K562 (cell line): Measurements from ENCODE around the gene CLK3. TPM values are rescaled to one million over a fixed set of nuclear protein-coding genes. Genes with fewer than 3 reads are reported as not detected.

Source experiments
- ATAC-seq: fragments of 200-7000 bp; cut with Tn5 transposase; 3 replicates; pipeline ENCODE4 v1.9.1; 2020; ENCODE audit warnings: moderate library complexity
- BruUV-seq: library from RNA; stranded (reverse); fragments of 400-500 nt; replicated peaks from 2 replicates; lab custom pipeline; 2021; lab: Mats Ljungman, UMichigan
- CTCF ChIA-PET: fragments of 300-600 bp; formaldehyde crosslinking; extraction: SDS; loops from one replicate; lab custom pipeline; 2021; ENCODE audit warnings: low intra/inter-chr PET ratio; lab: Yijun Ruan, JAX
- POLR2A ChIA-PET: fragments of 300-600, 350-650 bp; sonication (Branson Sonifier 250); formaldehyde crosslinking; extraction: SDS; loops from one replicate; lab custom pipeline; 2021; ENCODE audit warnings: antibody characterized with exemption, inconsistent platforms; lab: Yijun Ruan, JAX
- DNase-seq, 4 experiments: peaks; one replicate each; pipeline versions ENCODE4 v3.0.0 to v3.0.0-alpha.2; 2011 to 2018; ENCODE audit warnings: low spot score in 3 of 4, mixed read lengths in 3 of 4; ENCODE audit errors: extremely low read depth in 1 of 4
- FAIRE-seq: peaks from 2 replicates; lab custom pipeline; 2011; peaks lifted over from hg19 to GRCh38; lab: Jason Lieb, UNC
- H2AFZ ChIP-seq: 2 replicates; pipeline ENCODE4 v1.6.0; 2011; ENCODE audit warnings: low read depth, low read length, control low read depth, inconsistent platforms
- H3K27ac ChIP-seq: fragments of 200-600 bp; 3 replicates; pipeline ENCODE4 v1.8.0; 2011; ENCODE audit warnings: low read depth, mild to moderate bottlenecking, control low read depth, inconsistent platforms, low read length, moderate library complexity, mixed read lengths; ENCODE audit errors: extremely low read depth
- H3K27me3 ChIP-seq, 2 experiments: fragments of 300-600 bp in 1 of 2; 2 replicates in 1 of 2; 3 replicates in 1 of 2; pipeline versions ENCODE4 v1.6.0 to v1.8.0; 2011; ENCODE audit warnings: inconsistent platforms in 2 of 2, low read length in 2 of 2, mild to moderate bottlenecking in 1 of 2, mixed read lengths in 1 of 2, moderate library complexity in 1 of 2; ENCODE audit not compliant: control insufficient read depth in 2 of 2, insufficient read depth in 2 of 2
- H3K36me3 ChIP-seq: fragments of 300-600 bp; 3 replicates; pipeline ENCODE4 v1.8.0; 2011; ENCODE audit warnings: mild to moderate bottlenecking, low read length, inconsistent platforms; ENCODE audit not compliant: control insufficient read depth, insufficient read depth
- H3K4me1 ChIP-seq, 2 experiments: fragments of 200-600 bp in 1 of 2; replicated peaks in 1 of 2; 2 replicates in 1 of 2; 3 replicates in 1 of 2; pipeline versions ENCODE4 v1.5.1 to v1.8.0; 2011; ENCODE audit warnings: inconsistent platforms in 2 of 2, low read length in 2 of 2, mild to moderate bottlenecking in 1 of 2, mixed read lengths in 1 of 2, moderate library complexity in 1 of 2; ENCODE audit not compliant: control insufficient read depth in 2 of 2, insufficient read depth in 2 of 2
- H3K4me2 ChIP-seq: 2 replicates; pipeline ENCODE4 v1.6.1; 2011; ENCODE audit warnings: low read length, control low read depth, inconsistent platforms, mixed read lengths; ENCODE audit not compliant: insufficient read depth
- H3K4me3 ChIP-seq: fragments of 200-600 bp; sonication (generic), shearing (Covaris generic); 2 replicates; pipeline ENCODE4 v1.5.1; 2016; ENCODE audit warnings: control low read depth, inconsistent platforms
- H3K79me2 ChIP-seq: fragments of 200-600 bp; 3 replicates; pipeline ENCODE4 v1.8.0; 2011; ENCODE audit warnings: low read length, inconsistent platforms; ENCODE audit not compliant: control insufficient read depth, insufficient read depth
- H3K9ac ChIP-seq, 2 experiments: 2 replicates each; pipeline versions ENCODE4 v1.6.0 to v1.6.1; 2011; ENCODE audit warnings: low read depth in 2 of 2, low read length in 2 of 2, control low read depth in 1 of 2, inconsistent platforms in 1 of 2, mild to moderate bottlenecking in 1 of 2, mixed read lengths in 1 of 2; ENCODE audit not compliant: insufficient read depth in 1 of 2
- H3K9me1 ChIP-seq: one replicate; pipeline ENCODE4 v1.6.0; 2011; ENCODE audit warnings: inconsistent platforms, mild to moderate bottlenecking, low read length, moderate library complexity; ENCODE audit not compliant: control insufficient read depth, insufficient read depth
- H3K9me3 ChIP-seq: replicated peaks from 2 replicates; pipeline ENCODE4 v1.5.1; 2011; ENCODE audit warnings: low read depth, low read length, inconsistent platforms; ENCODE audit not compliant: control insufficient read depth, insufficient read depth
- H4K20me1 ChIP-seq: replicated peaks from 2 replicates; pipeline ENCODE4 v1.6.1; 2011; ENCODE audit warnings: low read length, inconsistent platforms, mixed read lengths; ENCODE audit not compliant: control insufficient read depth, insufficient read depth
- HNRNPL ChIP-seq: fragments of 200-400 bp; formaldehyde crosslinking; IDR thresholded peaks from 2 replicates; pipeline ENCODE4 v1.6.1; 2017; ENCODE audit warnings: low read depth, mild to moderate bottlenecking, low read length
- IRF2 ChIP-seq: sonication (generic); formaldehyde crosslinking; IDR thresholded peaks from 2 replicates; pipeline ENCODE4 v1.8.1; 2022; ENCODE audit warnings: mild to moderate bottlenecking, missing genetic modification reagents
- KAT8 ChIP-seq: fragments of 450-650 bp; IDR thresholded peaks from 2 replicates; pipeline ENCODE4 v1.6.1; 2016; ENCODE audit warnings: low read depth, mild to moderate bottlenecking
- LARP7 ChIP-seq: fragments of 450-650 bp; IDR thresholded peaks from 2 replicates; pipeline ENCODE4 v1.6.1; 2016
- MAFK ChIP-seq: IDR thresholded peaks from 2 replicates; pipeline ENCODE4 v1.6.1; 2011; ENCODE audit warnings: low read length, improper control_type of control experiment
- PHTF2 ChIP-seq: fragments of 250-450 bp; sonication (Bioruptor Pico); IDR thresholded peaks from 2 replicates; pipeline ENCODE4 v1.5.0; 2021; ENCODE audit warnings: mild to moderate bottlenecking
- POU5F1 ChIP-seq: fragments of 150-350 bp; IDR thresholded peaks from 2 replicates; pipeline ENCODE4 v1.6.1; 2014; ENCODE audit warnings: borderline replicate concordance, low read length, low read depth, mild to moderate bottlenecking; ENCODE audit not compliant: partially characterized antibody
- PYGO2 ChIP-seq: fragments of 450-650 bp; IDR thresholded peaks from 2 replicates; pipeline ENCODE4 v1.6.1; 2016; ENCODE audit warnings: mild to moderate bottlenecking, missing genetic modification characterization, moderate library complexity, missing compliant biosample characterization
- SIX5 ChIP-seq, 2 experiments: IDR thresholded peaks; 2 replicates each; pipeline ENCODE4 v1.6.1; 2011; ENCODE audit warnings: low read length in 2 of 2, borderline replicate concordance in 1 of 2, low read depth in 1 of 2, mild to moderate bottlenecking in 1 of 2, moderate library complexity in 1 of 2; ENCODE audit not compliant: insufficient read depth in 1 of 2
- TCFL5 ChIP-seq: fragments of 250-450 bp; sonication (Bioruptor Pico); conservative IDR thresholded peaks from 2 replicates; pipeline ENCODE4 v1.6.1; 2021; ENCODE audit warnings: mild to moderate bottlenecking, moderate library complexity, matching md5 sums
- YY1 ChIP-seq, 3 experiments: IDR thresholded peaks; 2 replicates each; pipeline ENCODE4 v1.6.1; 2011; ENCODE audit warnings: low read length in 2 of 3, mild to moderate bottlenecking in 2 of 3, moderate library complexity in 2 of 3, borderline replicate concordance in 1 of 3, control low read depth in 1 of 3, low read depth in 1 of 3; ENCODE audit not compliant: insufficient read depth in 3 of 3, insufficient replicate concordance in 2 of 3, control insufficient read depth in 1 of 3, insufficient read length in 1 of 3; ENCODE audit errors: extremely low read depth in 1 of 3
- ZNF384 ChIP-seq: IDR thresholded peaks from 2 replicates; pipeline ENCODE4 v1.6.1; 2012; ENCODE audit warnings: low read depth, low read length, improper control_type of control experiment
- ZNF589 ChIP-seq: fragments of 200-800 bp; sonication (Bioruptor generic); IDR thresholded peaks from 2 replicates; pipeline ENCODE4 v1.6.1; 2016; ENCODE audit warnings: low read depth, missing genetic modification characterization, missing compliant biosample characterization
- WGBS: fragments of 100-300 bp; shearing (Covaris generic); methylation state at CpG from one replicate; pipeline ENCODE4 v1.1.6; 2016; ENCODE audit warnings: low coverage, mixed read lengths; ENCODE audit not compliant: insufficient coverage; ENCODE audit errors: missing lambda C conversion rate; 5-methylcytosine and 5-hydroxymethylcytosine counted together
- in situ Hi-C: fragments of 300-500 bp; cut with MboI; formaldehyde crosslinking; loops from 4 replicates; pipeline ENCODE4 v1.15.0; 2018; ENCODE audit warnings: inconsistent platforms, mixed read lengths
- intact Hi-C: fragments of 100-400 bp; cut with micrococcal nuclease; formaldehyde crosslinking; loops from 2 replicates; pipeline ENCODE4 v1.14.2; 2022
- polyA plus RNA-seq, 8 experiments: library from polyadenylated mRNA; depleted of rRNA in 4 of 8; stranded (reverse) in 5 of 8; unstranded in 3 of 8; fragments of >200 nt; fragmentation: Nextera tagmentation in 2 of 8; fragmentation: Illumina TruSeq in 1 of 8; extraction: Ambion mirVana in 2 of 8; extraction: Trizol in 1 of 8; gene quantifications; 2 replicates each; pipeline versions ENCODE4 v1.2.1 to v1.2.3, GENCODE V29; 2011 to 2014; ENCODE audit warnings: inconsistent platforms in 1 of 8, missing spikeins in 1 of 8
- total RNA-seq, 7 experiments: library from RNA; depleted of rRNA in 6 of 7; stranded (reverse); fragments of >200 nt in 6 of 7; fragmentation: Illumina TruSeq in 2 of 7; extraction: Trizol in 2 of 7; gene quantifications; 2 replicates each; pipeline versions ENCODE4 v1.2.1 to v1.2.3, GENCODE V29; 2011 to 2021; ENCODE audit warnings: low replicate concordance in 1 of 7
- TF ChIP-seq, protein P1 (sequence below): fragments of 250-450 bp; sonication (Bioruptor Pico); IDR thresholded peaks from 2 replicates; pipeline ENCODE4 v1.4.0; 2020
- TF ChIP-seq, protein P2 (sequence below): sonication (generic); formaldehyde crosslinking; IDR thresholded peaks from 2 replicates; pipeline ENCODE4 v1.8.1; 2023; ENCODE audit warnings: mild to moderate bottlenecking, missing genetic modification reagents
- TF ChIP-seq, protein P3 (sequence below): fragments of 150-350 bp; IDR thresholded peaks from 2 replicates; pipeline ENCODE4 v1.6.1; 2014; ENCODE audit warnings: low read depth, mild to moderate bottlenecking, low read length, borderline replicate concordance

The CLK3 gene
- total and polyA plus RNA-seq, 9 of the 15 experiments (the other 6 are each of a cell fraction or from before 2014, with no cell fraction given), result 1.2 to 95.2 (median 51.7) TPM

DNA sequence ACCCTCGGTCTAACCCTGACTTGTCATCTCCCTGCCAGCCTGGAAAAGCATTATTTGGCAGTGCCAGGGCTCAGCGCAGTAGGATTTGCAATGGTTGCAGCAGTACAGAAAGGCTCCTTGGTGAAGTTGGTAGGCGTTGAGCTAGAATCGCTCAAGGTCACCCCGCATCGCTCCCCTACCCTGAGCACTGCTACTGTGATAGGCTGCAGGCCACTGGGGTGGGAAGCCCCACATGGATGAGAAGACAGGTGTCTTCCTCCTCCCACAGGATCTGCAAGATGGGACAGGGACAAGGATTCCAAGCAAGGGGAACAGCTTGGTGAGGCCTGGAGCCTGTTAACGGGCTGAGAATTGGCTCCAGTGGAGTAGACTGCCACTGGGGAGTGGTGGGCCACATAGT lies 10.7 kb downstream of the CLK3 start:
- FAIRE-seq (no peak), DNase-seq (no peak), ATAC-seq (no peak)
- H3K9ac ChIP-seq, result no peak overlapping the region
- H4K20me1 ChIP-seq, result peaks cover 23% of the 10 kb centered on the region
- TF ChIP-seq HNRNPL (no peak), KAT8 (no peak), ZNF589 (CRISPR knock-in tag) (no peak), PHTF2 (CRISPR knock-in tag) (no peak), IRF2 (CRISPR knock-in tag) (no peak), TCFL5 (CRISPR knock-in tag) (no peak), MAFK (no peak), SIX5 (IDR thresholded peaks at IDR 0.05; ENCODE audit: borderline replicate concordance in 1 of 2, insufficient read depth in 1 of 2, low read depth in 1 of 2, low read length in 2 of 2) (no peak), ZNF384 (no peak), POU5F1 (no peak), PYGO2 (tag) (no peak), LARP7 (no peak), YY1 (IDR thresholded peaks at IDR 0.05; ENCODE audit: borderline replicate concordance in 1 of 3, control insufficient read depth in 1 of 3, extremely low read depth in 1 of 3, insufficient read depth in 3 of 3, insufficient read length in 1 of 3, insufficient replicate concordance in 2 of 3, low read depth in 1 of 3, low read length in 2 of 3) (no peak)
- TF ChIP-seq, protein P1, sequence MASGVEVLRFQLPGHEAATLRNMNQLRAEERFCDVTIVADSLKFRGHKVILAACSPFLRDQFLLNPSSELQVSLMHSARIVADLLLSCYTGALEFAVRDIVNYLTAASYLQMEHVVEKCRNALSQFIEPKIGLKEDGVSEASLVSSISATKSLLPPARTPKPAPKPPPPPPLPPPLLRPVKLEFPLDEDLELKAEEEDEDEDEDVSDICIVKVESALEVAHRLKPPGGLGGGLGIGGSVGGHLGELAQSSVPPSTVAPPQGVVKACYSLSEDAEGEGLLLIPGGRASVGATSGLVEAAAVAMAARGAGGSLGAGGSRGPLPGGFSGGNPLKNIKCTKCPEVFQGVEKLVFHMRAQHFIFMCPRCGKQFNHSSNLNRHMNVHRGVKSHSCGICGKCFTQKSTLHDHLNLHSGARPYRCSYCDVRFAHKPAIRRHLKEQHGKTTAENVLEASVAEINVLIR (CRISPR knock-in tag), result no peak
- TF ChIP-seq, protein P2, sequence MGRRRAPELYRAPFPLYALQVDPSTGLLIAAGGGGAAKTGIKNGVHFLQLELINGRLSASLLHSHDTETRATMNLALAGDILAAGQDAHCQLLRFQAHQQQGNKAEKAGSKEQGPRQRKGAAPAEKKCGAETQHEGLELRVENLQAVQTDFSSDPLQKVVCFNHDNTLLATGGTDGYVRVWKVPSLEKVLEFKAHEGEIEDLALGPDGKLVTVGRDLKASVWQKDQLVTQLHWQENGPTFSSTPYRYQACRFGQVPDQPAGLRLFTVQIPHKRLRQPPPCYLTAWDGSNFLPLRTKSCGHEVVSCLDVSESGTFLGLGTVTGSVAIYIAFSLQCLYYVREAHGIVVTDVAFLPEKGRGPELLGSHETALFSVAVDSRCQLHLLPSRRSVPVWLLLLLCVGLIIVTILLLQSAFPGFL (CRISPR knock-in tag), result no peak
- TF ChIP-seq, protein P3, sequence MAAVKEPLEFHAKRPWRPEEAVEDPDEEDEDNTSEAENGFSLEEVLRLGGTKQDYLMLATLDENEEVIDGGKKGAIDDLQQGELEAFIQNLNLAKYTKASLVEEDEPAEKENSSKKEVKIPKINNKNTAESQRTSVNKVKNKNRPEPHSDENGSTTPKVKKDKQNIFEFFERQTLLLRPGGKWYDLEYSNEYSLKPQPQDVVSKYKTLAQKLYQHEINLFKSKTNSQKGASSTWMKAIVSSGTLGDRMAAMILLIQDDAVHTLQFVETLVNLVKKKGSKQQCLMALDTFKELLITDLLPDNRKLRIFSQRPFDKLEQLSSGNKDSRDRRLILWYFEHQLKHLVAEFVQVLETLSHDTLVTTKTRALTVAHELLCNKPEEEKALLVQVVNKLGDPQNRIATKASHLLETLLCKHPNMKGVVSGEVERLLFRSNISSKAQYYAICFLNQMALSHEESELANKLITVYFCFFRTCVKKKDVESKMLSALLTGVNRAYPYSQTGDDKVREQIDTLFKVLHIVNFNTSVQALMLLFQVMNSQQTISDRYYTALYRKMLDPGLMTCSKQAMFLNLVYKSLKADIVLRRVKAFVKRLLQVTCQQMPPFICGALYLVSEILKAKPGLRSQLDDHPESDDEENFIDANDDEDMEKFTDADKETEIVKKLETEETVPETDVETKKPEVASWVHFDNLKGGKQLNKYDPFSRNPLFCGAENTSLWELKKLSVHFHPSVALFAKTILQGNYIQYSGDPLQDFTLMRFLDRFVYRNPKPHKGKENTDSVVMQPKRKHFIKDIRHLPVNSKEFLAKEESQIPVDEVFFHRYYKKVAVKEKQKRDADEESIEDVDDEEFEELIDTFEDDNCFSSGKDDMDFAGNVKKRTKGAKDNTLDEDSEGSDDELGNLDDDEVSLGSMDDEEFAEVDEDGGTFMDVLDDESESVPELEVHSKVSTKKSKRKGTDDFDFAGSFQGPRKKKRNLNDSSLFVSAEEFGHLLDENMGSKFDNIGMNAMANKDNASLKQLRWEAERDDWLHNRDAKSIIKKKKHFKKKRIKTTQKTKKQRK, result no peak
- intact Hi-C loops, result no loop called here
- H3K79me2 ChIP-seq, result peaks cover 7% of the 10 kb centered on the region; the same call in 2 of the 3 replicates
- POLR2A ChIA-PET, result interaction anchor here (0.6 to 2.0 kb wide), 8 partner anchors 9 to 1656 kb away, joined by 3 to 19 read pairs (median 4); partner anchors contain the start of gene CLK3
- H3K36me3 ChIP-seq, result peaks cover 99% of the 10 kb centered on the region
- no peak overlapping the region for H3K4me3 ChIP-seq
- in situ Hi-C loops, result no loop called here
- no TSS peak for BruUV-seq
- H3K27me3 ChIP-seq, result no peaks in the 10 kb centered on the region
- H3K4me1 ChIP-seq, result peaks cover 0 to 6% of the 10 kb centered on the region in 2 experiments; a peak in 2 of 5 replicates
- CTCF ChIA-PET, result no interaction called here
- no peak overlapping the region; the same call in 2 of the 3 replicates for H3K27ac ChIP-seq
- H2AFZ ChIP-seq, result no peak overlapping the region
- no peaks in the 10 kb centered on the region for H3K9me3 ChIP-seq
- no peak overlapping the region for H3K4me2 ChIP-seq
- 97% methylated on average over 7 of the region's 7 CpGs for WGBS
- H3K9me1 ChIP-seq, result peaks cover 5% of the 10 kb centered on the region
